GM23248 (cell line): ENCODE results near the gene SRRM1.

Source experiments
- EZH2 ChIP-seq: fragments of 200-600 bp; sonication (generic); IDR thresholded peaks from 2 replicates; pipeline ENCODE4 v1.6.1; 2018; ENCODE audit warnings: antibody characterized with exemption, mild to moderate bottlenecking; ENCODE audit not compliant: insufficient read depth, poor library complexity, severe bottlenecking
- EZH2phosphoT487 ChIP-seq: fragments of 200-600 bp; sonication (generic); IDR thresholded peaks from 2 replicates; pipeline ENCODE4 v1.6.1; 2018; ENCODE audit warnings: antibody characterized with exemption, moderate library complexity, mild to moderate bottlenecking, low read depth; ENCODE audit not compliant: insufficient read depth

DNA sequence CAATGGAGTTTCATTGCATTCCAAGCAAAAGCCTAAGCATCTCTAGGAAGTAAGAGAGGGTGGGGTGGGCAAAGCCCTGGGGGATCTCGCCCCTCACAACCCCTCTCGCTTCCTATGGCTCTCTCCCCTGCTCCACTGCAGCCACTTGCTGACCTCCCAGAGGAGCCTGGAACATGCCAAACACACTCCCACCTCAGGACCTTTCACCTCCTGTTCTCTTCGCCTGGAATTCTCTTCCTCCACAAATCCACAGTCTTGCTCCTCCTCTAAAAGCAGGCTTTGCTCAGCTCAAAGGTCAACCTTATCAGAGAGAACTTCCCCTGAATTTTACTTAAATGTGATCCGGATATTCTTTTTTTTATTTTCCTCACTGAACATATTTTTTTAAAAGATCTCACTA lies 20.9 kb upstream of the SRRM1 start:
- TF ChIP-seq EZH2phosphoT487: no peak
- TF ChIP-seq EZH2: no peak
